Right lung (tissue), 5 donors: ENCODE results near the gene CDYL2. TPM values are rescaled to one million over a fixed set of nuclear protein-coding genes. Genes with fewer than 3 reads are reported as not detected.

Experiments used
- polyA plus RNA-seq, 5 donors: library from polyadenylated mRNA; unstranded; fragments of 120-200 nt; gene quantifications; one replicate each; pipeline versions ENCODE4 v1.2.1 to v1.2.3, GENCODE V29; 2013; ENCODE audit warnings: inconsistent platforms in 1 of 5, low replicate concordance in 1 of 5; ENCODE audit not compliant: insufficient read length in 5 of 5, insufficient read depth in 1 of 5

Gene CDYL2
- polyA plus RNA-seq, 5 donors: 4.2 to 5.5 (median 4.6) TPM

Other genes with a start within 250 kb of the CDYL2 start
- gene CMC2, start 202.3 kb upstream of the CDYL2 start, polyA plus RNA-seq: 10 to 100 TPM; 37.4 to 60.7 (median 47.1) TPM
- gene CENPN, start 202.6 kb upstream of the CDYL2 start, polyA plus RNA-seq: 10 to 100 TPM; 14.1 to 35.8 (median 19.2) TPM
- gene ATMIN, start 231.2 kb upstream of the CDYL2 start, polyA plus RNA-seq: 10 to 100 TPM; 29.8 to 51.0 (median 39.9) TPM